Activated T-helper 17 cell treated with anti-CD3 and anti-CD28 coated beads, Interleukin-2, amount 50 U/mL, for 72 hours (primary cell): ENCODE results near the gene MCTS1. TPM values are rescaled to one million over a fixed set of nuclear protein-coding genes. Genes with fewer than 3 reads are reported as not detected.
"Not testable (repeated sequence)": the region's sequence is repeated elsewhere in the genome, so short reads cannot be mapped to it uniquely, and the experiment has no call there.

Source experiments
- ATAC-seq: fragments of 150-1000 bp; cut with Tn5 transposase; replicated peaks from 2 replicates; pipeline ENCODE4 v1.10.0; 2021; ENCODE audit warnings: mild to moderate bottlenecking, moderate library complexity
- H3K27ac Mint-ChIP-seq: one replicate; pipeline ENCODE4 v1.8.0; 2022; ENCODE audit warnings: mixed read lengths
- H3K27me3 Mint-ChIP-seq: one replicate; pipeline ENCODE4 v1.8.0; 2022; ENCODE audit warnings: mixed read lengths
- H3K36me3 Mint-ChIP-seq: one replicate; pipeline ENCODE4 v1.8.0; 2022; ENCODE audit warnings: low read depth, mild to moderate bottlenecking, mixed read lengths
- H3K4me1 Mint-ChIP-seq: one replicate; pipeline ENCODE4 v1.8.0; 2022; ENCODE audit warnings: mixed read lengths
- H3K4me3 Mint-ChIP-seq: one replicate; pipeline ENCODE4 v1.8.0; 2022; ENCODE audit warnings: mild to moderate bottlenecking, mixed read lengths
- H3K9me3 Mint-ChIP-seq: one replicate; pipeline ENCODE4 v1.8.0; 2022; ENCODE audit warnings: mixed read lengths
- total RNA-seq, 2 donors: library from RNA; stranded (reverse); gene quantifications; one replicate each; pipeline ENCODE4 v1.2.3, GENCODE V29; 2022

Gene MCTS1
- total RNA-seq, 2 donors from 2014 or later = 39.0 to 48.6 TPM

- no peaks in the 10 kb centered on the region for H3K4me1 Mint-ChIP-seq
- ATAC-seq = no peak
- H3K9me3 Mint-ChIP-seq = no peaks in the 10 kb centered on the region
- H3K27ac Mint-ChIP-seq = no peak overlapping the region
- no peaks in the 10 kb centered on the region for H3K27me3 Mint-ChIP-seq
- H3K4me3 Mint-ChIP-seq = no peak overlapping the region
- H3K36me3 Mint-ChIP-seq = no peaks in the 10 kb centered on the region
These were observed 28.4 kb upstream of the MCTS1 start for GRCh38 chrX:120575379-120576114.

- Mint-ChIP-seq H3K27ac (no peak overlapping the region), H3K4me1 (no peaks in the 10 kb centered on the region)
- no peak for ATAC-seq
These were observed 18.2 kb upstream of the MCTS1 start for GRCh38 chrX:120585702-120586101.

GRCh38 chrX:120604361-120604782, 471 bp downstream of the MCTS1 start:
- H3K4me3 Mint-ChIP-seq = peak overlapping the region; percentile 99
- no peaks in the 10 kb centered on the region for H3K27me3 Mint-ChIP-seq
- ATAC-seq = peak; percentile 73
- no peaks in the 10 kb centered on the region for H3K9me3 Mint-ChIP-seq
- no peaks in the 10 kb centered on the region for H3K4me1 Mint-ChIP-seq
- H3K27ac Mint-ChIP-seq = peak overlapping the region; percentile 99
- H3K36me3 Mint-ChIP-seq = peaks cover 29% of the 10 kb centered on the region

More at GRCh38 chrX:120585702-120586101, 18.2 kb upstream of the MCTS1 start:
- H3K4me3 Mint-ChIP-seq = no peak overlapping the region
- peaks cover 14% of the 10 kb centered on the region for H3K27me3 Mint-ChIP-seq
- no peaks in the 10 kb centered on the region for H3K9me3 Mint-ChIP-seq
- no peaks in the 10 kb centered on the region for H3K36me3 Mint-ChIP-seq

GRCh38 chrX:120612086-120612485, 8.2 kb downstream of the MCTS1 start:
- H3K9me3 Mint-ChIP-seq = no peaks in the 10 kb centered on the region
- no peak overlapping the region for H3K4me3 Mint-ChIP-seq
- no peaks in the 10 kb centered on the region for H3K27me3 Mint-ChIP-seq
- H3K36me3 Mint-ChIP-seq = peaks cover 76% of the 10 kb centered on the region
- no peak for ATAC-seq
- no peak overlapping the region for H3K27ac Mint-ChIP-seq
- no peaks in the 10 kb centered on the region for H3K4me1 Mint-ChIP-seq

GRCh38 chrX:120614816-120615215, 10.9 kb downstream of the MCTS1 start:
- Mint-ChIP-seq H3K9me3 (no peaks in the 10 kb centered on the region), H3K27ac (no peak overlapping the region), H3K36me3 (peaks cover 77% of the 10 kb centered on the region), H3K4me3 (no peak overlapping the region), H3K4me1 (peaks cover 6% of the 10 kb centered on the region), H3K27me3 (no peaks in the 10 kb centered on the region)
- no peak for ATAC-seq

GRCh38 chrX:120617996-120618630, 14.2 kb downstream of the MCTS1 start:
- Mint-ChIP-seq H3K27me3 (no peaks in the 10 kb centered on the region), H3K36me3 (peaks cover 81% of the 10 kb centered on the region)

GRCh38 chrX:120625371-120625770, 21.5 kb downstream of the MCTS1 start:
- Mint-ChIP-seq H3K27me3 (no peaks in the 10 kb centered on the region), H3K27ac (no peak overlapping the region), H3K36me3 (peaks cover 71% of the 10 kb centered on the region), H3K9me3 (no peaks in the 10 kb centered on the region), H3K4me3 (no peak overlapping the region), H3K4me1 (peaks cover 9% of the 10 kb centered on the region)
- ATAC-seq = no peak

More at GRCh38 chrX:120617996-120618630, 14.2 kb downstream of the MCTS1 start:
- no peaks in the 10 kb centered on the region for H3K9me3 Mint-ChIP-seq
- H3K4me3 Mint-ChIP-seq = no peak overlapping the region
- H3K4me1 Mint-ChIP-seq = peaks cover 6% of the 10 kb centered on the region
- no peak overlapping the region for H3K27ac Mint-ChIP-seq
- ATAC-seq = no peak

- Mint-ChIP-seq H3K27ac (peak within 1 kb of the TSS; percentile 97), H3K4me3 (peak within 1 kb of the TSS; percentile 91), H3K36me3 (peaks cover 34% of the 10 kb centered on the region), H3K4me1 (peaks cover 9% of the 10 kb centered on the region), H3K27me3 (no peaks in the 10 kb centered on the region), H3K9me3 (no peaks in the 10 kb centered on the region)
- ATAC-seq = peak; percentile 94
These were observed 26.0 kb downstream of the MCTS1 start, which contains the start of gene C1GALT1C1 for GRCh38 chrX:120629667-120630537. Gene C1GALT1C1 (minus strand): TSS chrX:120630054. CDS start chrX:120627166, 2,888 bp downstream.

GRCh38 chrX:120638619-120639018, 34.7 kb downstream of the MCTS1 start:
- no peak for ATAC-seq
- Mint-ChIP-seq H3K4me1 (no peaks in the 10 kb centered on the region), H3K4me3 (no peak overlapping the region), H3K27me3 (no peaks in the 10 kb centered on the region), H3K36me3 (no peaks in the 10 kb centered on the region), H3K27ac (no peak overlapping the region), H3K9me3 (no peaks in the 10 kb centered on the region)

GRCh38 chrX:120642871-120643270, 39.0 kb downstream of the MCTS1 start:
- Mint-ChIP-seq H3K4me3 (no peak overlapping the region), H3K9me3 (no peaks in the 10 kb centered on the region)

GRCh38 chrX:120647127-120647526, 43.2 kb downstream of the MCTS1 start:
- no peaks in the 10 kb centered on the region for H3K4me1 Mint-ChIP-seq
- no peaks in the 10 kb centered on the region for H3K9me3 Mint-ChIP-seq
- H3K36me3 Mint-ChIP-seq = no peaks in the 10 kb centered on the region
- no peak overlapping the region for H3K4me3 Mint-ChIP-seq
- ATAC-seq = no peak
- H3K27ac Mint-ChIP-seq = no peak overlapping the region
- no peaks in the 10 kb centered on the region for H3K27me3 Mint-ChIP-seq

More at GRCh38 chrX:120642871-120643270, 39.0 kb downstream of the MCTS1 start:
- Mint-ChIP-seq H3K4me1 (no peaks in the 10 kb centered on the region), H3K27ac (no peak overlapping the region), H3K27me3 (no peaks in the 10 kb centered on the region), H3K36me3 (no peaks in the 10 kb centered on the region)
- ATAC-seq = no peak

GRCh38 chrX:120652256-120652655, 48.4 kb downstream of the MCTS1 start:
- not testable (repeated sequence) for H3K4me1 Mint-ChIP-seq, H3K4me3 Mint-ChIP-seq, ATAC-seq, H3K36me3 Mint-ChIP-seq, H3K9me3 Mint-ChIP-seq, H3K27ac Mint-ChIP-seq, H3K27me3 Mint-ChIP-seq

GRCh38 chrX:120653000-120653399, 49.1 kb downstream of the MCTS1 start:
- H3K9me3 Mint-ChIP-seq = no peaks in the 10 kb centered on the region
- ATAC-seq = no peak
- no peak overlapping the region for H3K4me3 Mint-ChIP-seq
- no peaks in the 10 kb centered on the region for H3K36me3 Mint-ChIP-seq
- no peak overlapping the region for H3K27ac Mint-ChIP-seq
- H3K27me3 Mint-ChIP-seq = no peaks in the 10 kb centered on the region
- H3K4me1 Mint-ChIP-seq = no peaks in the 10 kb centered on the region

GRCh38 chrX:120660637-120661036, 56.7 kb downstream of the MCTS1 start:
- H3K27me3 Mint-ChIP-seq = no peaks in the 10 kb centered on the region
- no peaks in the 10 kb centered on the region for H3K9me3 Mint-ChIP-seq

More at GRCh38 chrX:120660637-120661036, 56.7 kb downstream of the MCTS1 start:
- no peaks in the 10 kb centered on the region for H3K36me3 Mint-ChIP-seq
- no peak overlapping the region for H3K27ac Mint-ChIP-seq
- no peak for ATAC-seq
- H3K4me1 Mint-ChIP-seq = peaks cover 5% of the 10 kb centered on the region
- H3K4me3 Mint-ChIP-seq = no peak overlapping the region
